Activated T-helper 17 cell treated with anti-CD3 and anti-CD28 coated beads, Interleukin-2, amount 50 U/mL, for 72 hours (primary cell): ENCODE results near the gene REG1B. TPM values are rescaled to one million over a fixed set of nuclear protein-coding genes. Genes with fewer than 3 reads are reported as not detected.

ENCODE experiments used
- ATAC-seq: fragments of 150-1000 bp; cut with Tn5 transposase; replicated peaks from 2 replicates; pipeline ENCODE4 v1.10.0; 2021; ENCODE audit warnings: mild to moderate bottlenecking, moderate library complexity
- H3K27ac Mint-ChIP-seq: one replicate; pipeline ENCODE4 v1.8.0; 2022; ENCODE audit warnings: mixed read lengths
- H3K27me3 Mint-ChIP-seq: one replicate; pipeline ENCODE4 v1.8.0; 2022; ENCODE audit warnings: mixed read lengths
- H3K36me3 Mint-ChIP-seq: one replicate; pipeline ENCODE4 v1.8.0; 2022; ENCODE audit warnings: low read depth, mild to moderate bottlenecking, mixed read lengths
- H3K4me1 Mint-ChIP-seq: one replicate; pipeline ENCODE4 v1.8.0; 2022; ENCODE audit warnings: mixed read lengths
- H3K4me3 Mint-ChIP-seq: one replicate; pipeline ENCODE4 v1.8.0; 2022; ENCODE audit warnings: mild to moderate bottlenecking, mixed read lengths
- H3K9me3 Mint-ChIP-seq: one replicate; pipeline ENCODE4 v1.8.0; 2022; ENCODE audit warnings: mixed read lengths
- total RNA-seq, 2 donors: library from RNA; stranded (reverse); gene quantifications; one replicate each; pipeline ENCODE4 v1.2.3, GENCODE V29; 2022

REG1B gene
- total RNA-seq, 2 donors from 2014 or later, result not detected

GRCh38 chr2:79039944-79040343, 47.8 kb downstream of the REG1B start:
- H3K4me1 Mint-ChIP-seq, result no peaks in the 10 kb centered on the region
- H3K27me3 Mint-ChIP-seq, result no peaks in the 10 kb centered on the region
- no peak overlapping the region for H3K4me3 Mint-ChIP-seq
- no peaks in the 10 kb centered on the region for H3K36me3 Mint-ChIP-seq
- ATAC-seq, result no peak
- no peak overlapping the region for H3K27ac Mint-ChIP-seq
- H3K9me3 Mint-ChIP-seq, result peaks cover 8% of the 10 kb centered on the region

Other genes with a start within 250 kb of the REG1B start
- not detected for gene REG3G, start 62.3 kb downstream of the REG1B start, total RNA-seq
- not detected for gene REG1A, start 32.5 kb upstream of the REG1B start, total RNA-seq
- not detected for gene REG3A, start 71.8 kb upstream of the REG1B start, total RNA-seq